Naive thymus-derived CD4-positive, alpha-beta T cell (primary cell): ENCODE measurements around the gene VWA5B2. TPM values are rescaled to one million over a fixed set of nuclear protein-coding genes. Genes with fewer than 3 reads are reported as not detected.

Experiments used
- ATAC-seq: fragments of 150-1000 bp; cut with Tn5 transposase; 2 replicates; pipeline ENCODE4 v1.10.0; 2021; ENCODE audit warnings: mild to moderate bottlenecking, moderate library complexity
- CTCF ChIA-PET: fragments of 350-600 bp; sonication (Branson Sonifier 250); formaldehyde crosslinking; loops from one replicate; lab custom pipeline; 2021; ENCODE audit warnings: antibody characterized with exemption; lab: Charles Lee
- POLR2A ChIA-PET: fragments of 350-600 bp; sonication (Branson Sonifier 250); formaldehyde crosslinking; loops from one replicate; lab custom pipeline; 2021; ENCODE audit warnings: antibody characterized with exemption, inconsistent platforms; lab: Charles Lee
- DNase-seq, 9 donors: peaks; one replicate each; pipeline versions ENCODE4 v3.0.0 to v3.0.0-alpha.2; 2020 to 2022; ENCODE audit warnings: mixed read lengths in 1 of 9
- H3K27ac ChIP-seq: one replicate; pipeline ENCODE4 v1.7.0; 2013; ENCODE audit warnings: mild to moderate bottlenecking, low read depth, low read length, moderate library complexity
- H3K27me3 ChIP-seq, 2 donors: one replicate each; pipeline ENCODE4 v1.7.0; 2013; ENCODE audit warnings: low read length in 2 of 2, mild to moderate bottlenecking in 2 of 2, moderate library complexity in 2 of 2; ENCODE audit not compliant: control insufficient read depth in 2 of 2, insufficient read depth in 2 of 2
- H3K36me3 ChIP-seq, 3 experiments: 1 replicate in 2 of 3; 2 replicates in 1 of 3; pipeline ENCODE4 v1.7.0; 2013; ENCODE audit warnings: low read length in 3 of 3, mild to moderate bottlenecking in 3 of 3, moderate library complexity in 1 of 3; ENCODE audit not compliant: insufficient read depth in 3 of 3, control insufficient read depth in 2 of 3
- H3K4me1 ChIP-seq, 2 donors: one replicate each; pipeline ENCODE4 v1.7.0; 2013; ENCODE audit warnings: low read length in 2 of 2, mild to moderate bottlenecking in 2 of 2, moderate library complexity in 1 of 2; ENCODE audit not compliant: control insufficient read depth in 2 of 2, insufficient read depth in 2 of 2
- H3K4me3 ChIP-seq: 2 replicates; pipeline ENCODE4 v1.7.0; 2013; ENCODE audit warnings: mild to moderate bottlenecking, low read length
- H3K9me3 ChIP-seq, 3 experiments: 1 replicate in 2 of 3; 2 replicates in 1 of 3; pipeline ENCODE4 v1.7.0; 2013; ENCODE audit warnings: low read length in 3 of 3; ENCODE audit not compliant: control insufficient read depth in 2 of 3
- H3K27ac Mint-ChIP-seq, 9 donors: one replicate each; pipeline ENCODE4 v1.8.0; 2020 to 2022; ENCODE audit warnings: mixed read lengths in 9 of 9, mild to moderate bottlenecking in 8 of 9, moderate library complexity in 5 of 9, inconsistent platforms in 2 of 9
- H3K27me3 Mint-ChIP-seq, 5 donors: one replicate each; pipeline ENCODE4 v1.8.0; 2021 to 2022; ENCODE audit warnings: mixed read lengths in 5 of 5, mild to moderate bottlenecking in 1 of 5
- H3K36me3 Mint-ChIP-seq, 5 donors: one replicate each; pipeline ENCODE4 v1.8.0; 2020 to 2022; ENCODE audit warnings: mixed read lengths in 5 of 5, mild to moderate bottlenecking in 3 of 5, inconsistent platforms in 1 of 5
- H3K4me1 Mint-ChIP-seq, 7 donors: one replicate each; pipeline ENCODE4 v1.8.0; 2020 to 2022; ENCODE audit warnings: mixed read lengths in 7 of 7, mild to moderate bottlenecking in 3 of 7, inconsistent platforms in 1 of 7
- H3K4me3 Mint-ChIP-seq, 10 donors: one replicate each; pipeline ENCODE4 v1.8.0; 2020 to 2022; ENCODE audit warnings: mild to moderate bottlenecking in 10 of 10, mixed read lengths in 10 of 10, moderate library complexity in 6 of 10, inconsistent platforms in 2 of 10
- H3K9me3 Mint-ChIP-seq, 11 donors: one replicate each; pipeline ENCODE4 v1.8.0; 2020 to 2022; ENCODE audit warnings: mixed read lengths in 11 of 11, mild to moderate bottlenecking in 4 of 11, inconsistent platforms in 1 of 11, moderate library complexity in 1 of 11
- intact Hi-C, 2 donors: fragments of 100-400 bp; cut with micrococcal nuclease; formaldehyde crosslinking; loops; one replicate each; pipeline ENCODE4 v1.15.1; 2023
- polyA plus RNA-seq, 2 donors: library from polyadenylated mRNA; unstranded; fragments of 300-500 nt; fragmentation: Illumina TruSeq; gene quantifications; one replicate each; pipeline ENCODE4 v1.2.3, GENCODE V29; 2021
- total RNA-seq, 6 experiments: library from RNA in 5 of 6; stranded (reverse) in 5 of 6; gene quantifications; 1 replicate in 5 of 6; 2 replicates in 1 of 6; pipeline ENCODE4 v1.2.3 and lab custom pipeline; 2021 to 2026

The VWA5B2 gene
- total and polyA plus RNA-seq, 7 experiments from 2014 or later, result not detected

GRCh38 chr3:184192889-184193288 is 36.5 kb upstream of the VWA5B2 start:
- Mint-ChIP-seq H3K27ac (no peak overlapping the region), H3K27me3 (no peaks in the 10 kb centered on the region), H3K36me3 (peaks cover 8 to 44% (median 18%) of the 10 kb centered on the region in 5 donors), H3K9me3 (peaks cover 0 to 2% (median 0%) of the 10 kb centered on the region in 11 donors), H3K4me3 (no peak overlapping the region), H3K4me1 (peaks cover 7 to 24% (median 17%) of the 10 kb centered on the region in 7 donors)
- intact Hi-C loops, result no loop called here
- Histone ChIP-seq H3K9me3 (no peaks in the 10 kb centered on the region), H3K4me3 (no peak overlapping the region), H3K4me1 (peaks cover 0 to 2% of the 10 kb centered on the region in 2 donors), H3K27ac (no peak overlapping the region), H3K36me3 (peaks cover 17 to 76% (median 22%) of the 10 kb centered on the region in 3 experiments), H3K27me3 (no peaks in the 10 kb centered on the region)
- ChIA-PET POLR2A (no interaction called here), CTCF (no interaction called here)
- DNase-seq, result no peak
- no peak for ATAC-seq

DNA sequence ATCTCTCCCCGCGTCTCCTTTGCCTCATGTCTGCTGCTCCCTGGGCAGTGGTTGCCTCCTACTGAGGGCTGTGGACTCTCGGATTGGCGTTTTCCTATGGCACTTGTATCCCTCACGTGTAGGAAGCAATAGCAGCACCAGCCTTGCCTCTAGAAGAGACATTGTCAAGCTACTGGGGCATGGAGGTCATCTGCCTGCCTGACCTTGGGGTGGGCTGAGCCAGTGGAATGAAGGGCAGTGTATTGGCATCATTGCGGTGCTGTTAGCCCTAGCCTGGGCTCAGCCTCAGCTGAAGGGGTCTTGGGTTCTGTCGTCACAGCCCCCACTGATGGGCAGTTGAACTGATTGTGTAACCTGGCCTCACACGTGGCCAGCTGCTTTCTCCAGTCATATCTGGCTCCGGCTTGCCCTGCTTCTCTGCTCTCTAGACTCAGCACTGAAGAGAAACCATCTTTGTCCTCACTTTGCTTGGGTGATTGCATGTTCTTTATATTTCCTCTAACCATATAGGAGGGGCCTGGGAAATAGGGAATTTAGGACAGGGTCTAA is 35.3 kb upstream of the VWA5B2 start:
- intact Hi-C loops, result no loop called here
- Mint-ChIP-seq H3K27ac (no peak overlapping the region), H3K4me3 (no peak overlapping the region), H3K27me3 (no peaks in the 10 kb centered on the region), H3K36me3 (peaks cover 8 to 38% (median 15%) of the 10 kb centered on the region in 5 donors), H3K9me3 (peaks cover 0 to 2% (median 0%) of the 10 kb centered on the region in 11 donors), H3K4me1 (peaks cover under 1 to 12% (median 8%) of the 10 kb centered on the region in 7 donors)
- H3K27ac ChIP-seq, result no peak overlapping the region
- H3K4me1 ChIP-seq, result no peaks in the 10 kb centered on the region
- H3K4me3 ChIP-seq, result no peak overlapping the region
- H3K27me3 ChIP-seq, result no peaks in the 10 kb centered on the region
- ChIA-PET CTCF (no interaction called here), POLR2A (no interaction called here)
- no peaks in the 10 kb centered on the region for H3K9me3 ChIP-seq
- no peak for ATAC-seq
- no peak for DNase-seq
- H3K36me3 ChIP-seq, result peaks cover 17 to 64% (median 22%) of the 10 kb centered on the region in 3 experiments

- Mint-ChIP-seq H3K4me1 (no peaks in the 10 kb centered on the region), H3K27ac (no peak overlapping the region), H3K4me3 (no peak overlapping the region), H3K27me3 (no peaks in the 10 kb centered on the region), H3K9me3 (peaks cover 0 to 2% (median 0%) of the 10 kb centered on the region in 11 donors), H3K36me3 (peaks cover 4 to 27% (median 15%) of the 10 kb centered on the region in 5 donors)
- intact Hi-C loops, result no loop called here
- H3K27me3 ChIP-seq, result no peaks in the 10 kb centered on the region
- no peak overlapping the region for H3K27ac ChIP-seq
- H3K9me3 ChIP-seq, result no peaks in the 10 kb centered on the region
- peaks cover 10 to 40% (median 14%) of the 10 kb centered on the region in 3 experiments for H3K36me3 ChIP-seq
- ATAC-seq (no peak), DNase-seq (no peak)
- POLR2A ChIA-PET, result no interaction called here
- CTCF ChIA-PET, result no interaction called here
- no peaks in the 10 kb centered on the region for H3K4me1 ChIP-seq
- H3K4me3 ChIP-seq, result no peak overlapping the region
Measured at GRCh38 chr3:184196536-184196935, 32.8 kb upstream of the VWA5B2 start.

- intact Hi-C loops, result no loop called here
- Mint-ChIP-seq H3K9me3 (peaks cover 0 to 2% (median 0%) of the 10 kb centered on the region in 11 donors), H3K4me1 (no peaks in the 10 kb centered on the region), H3K27ac (no peak overlapping the region), H3K27me3 (no peaks in the 10 kb centered on the region), H3K4me3 (no peak overlapping the region), H3K36me3 (peaks cover 0 to 15% (median 9%) of the 10 kb centered on the region in 5 donors)
- no peak for DNase-seq
- no peak for ATAC-seq
- no peaks in the 10 kb centered on the region for H3K9me3 ChIP-seq
- H3K36me3 ChIP-seq, result peaks cover 4 to 20% (median 12%) of the 10 kb centered on the region in 3 experiments
- POLR2A ChIA-PET, result interaction anchor here (0.5 kb wide), 1 partner anchor 751 kb away, joined by 3 read pairs; no protein-coding TSS in a partner anchor
- CTCF ChIA-PET, result interaction anchor here (0.7 kb wide), 1 partner anchor 30 kb away, joined by 3 read pairs; no protein-coding TSS in a partner anchor
- no peak overlapping the region for H3K4me3 ChIP-seq
- H3K4me1 ChIP-seq, result no peaks in the 10 kb centered on the region
- H3K27ac ChIP-seq, result no peak overlapping the region
- no peaks in the 10 kb centered on the region for H3K27me3 ChIP-seq
Measured at GRCh38 chr3:184198509-184198908, 30.9 kb upstream of the VWA5B2 start.

GRCh38 chr3:184200825-184201224 is 28.6 kb upstream of the VWA5B2 start:
- H3K9me3 Mint-ChIP-seq, result peaks cover 0 to 2% (median 0%) of the 10 kb centered on the region in 11 donors
- no peak overlapping the region for H3K4me3 ChIP-seq
- ChIA-PET CTCF (interaction anchor here (0.6 kb wide), 1 partner anchor 14 kb away, joined by 4 read pairs; no protein-coding TSS in a partner anchor), POLR2A (no interaction called here)
- intact Hi-C loops, result no loop called here
- H3K27me3 ChIP-seq, result no peaks in the 10 kb centered on the region
- peaks cover 0 to 3% (median 0%) of the 10 kb centered on the region in 5 donors for H3K36me3 Mint-ChIP-seq
- ATAC-seq (no peak), DNase-seq (no peak)
- no peak overlapping the region for H3K4me3 Mint-ChIP-seq
- peaks cover 0 to 2% (median 0%) of the 10 kb centered on the region in 3 experiments for H3K36me3 ChIP-seq
- H3K4me1 Mint-ChIP-seq, result no peaks in the 10 kb centered on the region
- H3K9me3 ChIP-seq, result no peaks in the 10 kb centered on the region
- H3K4me1 ChIP-seq, result no peaks in the 10 kb centered on the region
- peaks cover under 1 to 5% (median 3%) of the 10 kb centered on the region in 5 donors for H3K27me3 Mint-ChIP-seq
- no peak overlapping the region for H3K27ac Mint-ChIP-seq
- H3K27ac ChIP-seq, result no peak overlapping the region

- intact Hi-C loops, result no loop called here
- no peak for DNase-seq
- Histone ChIP-seq H3K9me3 (no peaks in the 10 kb centered on the region), H3K27ac (no peak overlapping the region), H3K27me3 (no peaks in the 10 kb centered on the region), H3K36me3 (no peaks in the 10 kb centered on the region), H3K4me1 (no peaks in the 10 kb centered on the region), H3K4me3 (no peak overlapping the region)
- Mint-ChIP-seq H3K36me3 (no peaks in the 10 kb centered on the region), H3K9me3 (no peaks in the 10 kb centered on the region), H3K27ac (no peak overlapping the region), H3K27me3 (peaks cover 10 to 21% (median 19%) of the 10 kb centered on the region in 5 donors), H3K4me3 (no peak overlapping the region), H3K4me1 (no peaks in the 10 kb centered on the region)
- no peak for ATAC-seq
- CTCF ChIA-PET, result interaction anchor here (1.4 kb wide), 1 partner anchor 24 kb away, joined by 4 read pairs; no protein-coding TSS in a partner anchor
- POLR2A ChIA-PET, result interaction anchor here (0.8 kb wide), 1 partner anchor 11 kb away, joined by 3 read pairs; no protein-coding TSS in a partner anchor
Measured at GRCh38 chr3:184203526-184203925, 25.9 kb upstream of the VWA5B2 start.
